GM13976 (cell line): ENCODE results near the gene LATS2.

ENCODE experiments used
- DNase-seq: peaks from one replicate; pipeline ENCODE4 v3.0.0; 2012; ENCODE audit warnings: low spot score
- CTCF ChIP-seq: IDR thresholded peaks from 2 replicates; pipeline ENCODE4 v1.5.1; 2012; ENCODE audit warnings: borderline replicate concordance, mild to moderate bottlenecking; ENCODE audit not compliant: insufficient read depth; ENCODE audit errors: extremely low read depth, missing control alignments, control extremely low read depth
- in situ Hi-C: fragments of 300-500 bp; cut with MboI; formaldehyde crosslinking; loops from one replicate; pipeline ENCODE4 v1.12.0; 2022; ENCODE audit warnings: low sequenced_read_pairs, mixed read lengths, inconsistent platforms; ENCODE audit not compliant: unreplicated experiment

Gene LATS2

GRCh38 chr13:20977394-20977793, 84.0 kb downstream of the LATS2 start:
- in situ Hi-C loops, result no loop called here
- TF ChIP-seq CTCF, result no peak
- DNase-seq, result no peak

GRCh38 chr13:20974981-20975585, 86.3 kb downstream of the LATS2 start:
- in situ Hi-C loops, result no loop called here
- DNase-seq, result no peak
- no peak for TF ChIP-seq CTCF

- in situ Hi-C loops, result no loop called here
- no peak for DNase-seq
- TF ChIP-seq CTCF, result no peak
Measured at GRCh38 chr13:20973886-20974425, 87.4 kb downstream of the LATS2 start.

GRCh38 chr13:20972731-20973130, 88.7 kb downstream of the LATS2 start:
- no peak for DNase-seq
- in situ Hi-C loops, result no loop called here
- TF ChIP-seq CTCF, result no peak

- no peak for DNase-seq
- no peak for TF ChIP-seq CTCF
- in situ Hi-C loops, result no loop called here
Measured at GRCh38 chr13:20969182-20969581, 92.2 kb downstream of the LATS2 start.

GRCh38 chr13:20968745-20969144, 92.6 kb downstream of the LATS2 start:
- DNase-seq, result no peak
- TF ChIP-seq CTCF, result no peak
- in situ Hi-C loops, result no loop called here
